GM19324 (cell line): Measurements from ENCODE around the gene CCNG2.

Source experiments
- ATAC-seq: cut with Tn5 transposase; IDR thresholded peaks from one replicate; pipeline ENCODE4 v1.9.1; 2021; ENCODE audit warnings: mild to moderate bottlenecking, moderate library complexity; ENCODE audit not compliant: unreplicated experiment, low FRiP score

CCNG2 gene

DNA sequence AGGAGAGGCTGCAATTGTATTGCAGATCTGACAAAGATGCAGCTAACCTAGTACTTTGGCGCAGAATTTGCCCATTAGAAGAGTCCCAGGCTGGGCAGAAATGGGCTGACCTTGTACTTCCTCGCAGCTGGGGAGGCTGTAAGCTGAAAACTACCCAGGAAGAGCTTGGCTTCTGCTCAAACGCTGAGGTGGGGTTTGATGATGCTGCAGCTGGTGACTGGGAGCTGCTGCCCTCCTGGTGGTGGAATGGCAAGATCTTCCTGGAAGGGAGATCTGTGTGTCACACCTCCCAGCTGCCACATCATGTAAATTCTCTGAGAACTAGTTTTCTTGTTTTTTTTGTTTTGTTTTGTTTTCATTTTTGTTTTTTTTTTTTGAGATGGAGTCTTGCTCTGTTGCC lies 17.4 kb downstream of the CCNG2 start:
- ATAC-seq: no peak

- ATAC-seq: no peak
These were observed 18.2 kb downstream of the CCNG2 start for GRCh38 chr4:77175201-77175611.

- no peak for ATAC-seq
These were observed 19.6 kb downstream of the CCNG2 start for GRCh38 chr4:77176640-77177039.

DNA sequence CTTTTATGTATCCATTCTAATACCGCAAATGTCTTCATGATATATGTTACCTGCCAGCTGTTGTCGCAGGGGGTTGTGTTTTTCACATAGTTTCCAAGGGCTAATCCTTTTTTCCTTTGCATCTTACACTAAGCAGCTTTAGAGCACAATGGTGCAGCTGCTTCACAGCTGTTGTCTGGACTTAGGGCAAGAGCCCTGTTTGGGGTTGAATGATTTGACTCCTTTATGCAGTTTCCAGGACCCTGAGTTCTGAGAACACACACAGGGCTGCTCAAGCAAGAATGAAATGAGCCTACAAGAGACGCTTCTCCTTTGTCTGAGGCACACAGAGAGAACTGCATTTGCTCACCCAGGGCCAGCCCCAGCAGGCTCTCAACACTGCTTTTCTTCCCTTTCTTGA lies 20.2 kb downstream of the CCNG2 start:
- ATAC-seq: no peak

GRCh38 chr4:77178560-77178959 lies 21.6 kb downstream of the CCNG2 start:
- no peak for ATAC-seq

DNA sequence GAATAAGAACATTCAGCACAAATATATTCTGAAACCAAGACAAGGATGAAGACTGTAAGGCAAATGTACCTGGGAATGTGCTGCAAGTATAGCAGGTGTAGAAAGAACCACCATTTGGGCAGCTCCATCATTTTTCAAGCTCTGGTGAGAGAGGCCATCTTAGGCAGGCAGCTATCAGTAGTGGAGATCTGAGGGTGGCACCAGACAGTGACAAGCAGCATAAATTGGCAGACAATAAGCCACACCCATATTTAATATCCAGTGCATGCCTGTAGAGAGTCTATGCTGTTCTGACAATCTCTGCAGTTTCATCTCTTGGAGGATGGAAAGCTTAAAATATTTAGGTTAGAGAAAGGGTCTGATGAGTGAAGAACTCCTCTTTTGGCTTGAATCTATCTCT lies 22.5 kb downstream of the CCNG2 start:
- ATAC-seq: no peak

DNA sequence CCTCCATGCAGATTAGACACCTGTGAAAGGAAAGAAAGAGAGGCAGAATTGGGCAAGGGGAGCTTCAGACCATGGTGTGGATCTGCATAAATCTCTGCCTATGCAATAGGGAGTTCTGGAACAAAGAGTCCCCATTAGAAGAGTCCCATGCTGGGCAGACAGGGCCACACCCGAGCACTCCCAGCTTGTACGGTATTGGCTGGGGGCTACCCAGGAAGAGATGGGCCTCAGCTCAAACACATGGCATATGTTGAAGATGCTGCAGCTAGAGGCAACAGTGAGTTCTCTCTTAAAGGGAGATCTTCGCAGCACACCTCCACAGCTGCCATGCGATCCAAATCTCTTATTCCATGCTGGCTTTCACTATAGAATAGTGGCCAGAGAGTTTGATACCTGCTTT lies 24.7 kb downstream of the CCNG2 start:
- no peak for ATAC-seq

DNA sequence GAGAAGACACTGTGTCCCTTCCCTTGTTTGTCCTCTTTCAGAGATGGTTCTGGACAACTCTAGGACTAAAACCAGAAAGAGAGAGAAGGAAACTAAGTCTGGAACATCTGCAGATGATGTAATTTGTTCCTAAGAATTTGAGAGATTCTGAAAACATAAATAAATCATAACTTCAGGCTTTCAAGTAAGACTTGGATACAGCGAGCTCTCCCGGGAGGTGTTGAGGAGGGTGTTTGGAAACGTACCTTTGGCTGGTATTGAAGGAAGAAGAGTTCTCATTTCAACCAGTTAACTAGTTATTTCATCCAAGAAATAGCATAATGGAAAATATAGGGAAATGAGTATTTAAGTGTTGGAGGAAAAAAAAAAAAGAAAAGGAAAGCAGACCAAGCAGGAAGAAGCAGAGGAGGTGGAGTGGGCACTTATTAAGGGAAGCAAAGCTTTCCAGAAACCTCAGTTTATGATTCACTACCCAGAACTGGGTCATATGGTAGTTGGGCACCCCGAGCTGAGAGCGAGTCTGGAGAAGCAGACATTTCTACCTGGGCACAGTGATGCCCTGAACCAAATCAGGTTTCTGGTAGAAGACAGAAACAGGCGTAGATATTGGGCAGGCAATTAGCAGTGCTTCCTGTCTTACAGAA lies 26.9 kb downstream of the CCNG2 start:
- ATAC-seq: no peak

DNA sequence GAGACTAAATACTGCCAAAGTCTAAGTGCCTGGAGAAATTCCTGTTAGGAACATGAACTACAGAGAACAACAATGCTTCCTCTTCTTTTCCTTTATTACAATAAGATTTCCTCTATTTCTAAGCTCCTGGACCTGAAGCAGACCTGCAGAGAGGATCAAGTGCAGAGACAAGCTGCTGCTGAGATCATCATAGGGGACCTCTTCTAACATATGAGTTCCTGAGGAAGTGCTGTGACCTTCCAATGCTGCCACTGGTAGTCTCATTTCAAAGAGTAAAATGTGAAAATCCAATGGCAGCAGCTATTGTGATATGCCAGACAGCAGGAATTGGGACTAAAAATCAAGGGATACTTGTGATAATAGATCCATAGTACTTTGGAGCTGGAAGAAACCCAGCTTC lies 28.0 kb downstream of the CCNG2 start:
- ATAC-seq: no peak

GRCh38 chr4:77185686-77186085 lies 28.7 kb downstream of the CCNG2 start:
- ATAC-seq: no peak

- ATAC-seq: no peak
These were observed 30.3 kb downstream of the CCNG2 start for GRCh38 chr4:77187322-77187721.

DNA sequence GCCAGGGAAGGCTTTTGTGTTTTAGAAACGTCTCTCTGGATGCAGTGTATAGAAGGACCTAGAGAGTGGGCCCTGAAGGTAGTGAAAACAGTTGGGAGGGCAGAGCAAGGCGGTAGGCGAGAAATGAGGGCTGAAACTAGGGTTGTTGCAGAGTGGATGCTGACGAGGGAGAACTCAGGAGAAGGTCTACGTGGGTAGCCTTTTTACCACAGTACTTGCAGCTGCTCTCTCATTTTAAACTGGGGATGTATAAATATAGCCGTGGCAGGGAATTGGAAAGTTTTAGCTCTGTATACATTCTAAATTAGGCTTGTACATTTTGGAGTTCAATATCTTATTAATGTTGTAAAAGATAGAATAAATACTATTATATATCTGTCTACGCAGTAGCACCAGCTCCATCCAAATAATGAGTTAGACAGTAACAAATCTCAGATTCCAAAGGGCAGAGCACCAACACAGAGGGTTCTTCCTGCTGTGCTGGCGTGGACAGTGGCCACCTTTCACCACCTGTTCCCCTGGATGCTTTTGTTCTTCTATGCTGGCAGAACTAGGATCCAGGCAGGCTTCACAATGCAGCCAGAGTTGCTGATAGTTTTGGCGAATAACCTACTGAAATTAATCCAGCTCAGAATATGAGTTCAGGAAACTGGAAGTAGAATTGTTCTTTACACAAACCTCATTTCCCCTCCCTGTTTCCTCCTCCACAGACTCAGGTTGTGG lies 31.7 kb downstream of the CCNG2 start:
- ATAC-seq: no peak

DNA sequence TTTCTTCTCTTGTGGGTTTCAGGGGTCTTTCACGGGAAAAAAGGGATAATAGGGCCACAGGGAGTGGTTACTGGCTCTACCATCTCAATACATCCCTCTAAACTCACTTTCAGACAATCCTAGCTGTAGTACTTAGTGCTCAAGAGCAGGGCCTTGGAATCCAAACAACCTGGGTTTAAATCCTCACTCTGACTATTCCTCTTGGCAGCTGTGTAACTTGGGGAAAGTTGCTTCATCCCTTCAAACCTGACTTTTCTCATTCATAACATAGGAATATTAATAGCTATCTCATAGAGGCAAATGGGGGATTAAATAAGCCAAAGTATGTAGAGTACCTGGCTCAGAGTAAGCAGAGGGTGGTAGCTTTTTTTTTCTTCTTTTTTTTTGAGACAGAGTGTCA lies 32.4 kb downstream of the CCNG2 start:
- ATAC-seq: no peak

DNA sequence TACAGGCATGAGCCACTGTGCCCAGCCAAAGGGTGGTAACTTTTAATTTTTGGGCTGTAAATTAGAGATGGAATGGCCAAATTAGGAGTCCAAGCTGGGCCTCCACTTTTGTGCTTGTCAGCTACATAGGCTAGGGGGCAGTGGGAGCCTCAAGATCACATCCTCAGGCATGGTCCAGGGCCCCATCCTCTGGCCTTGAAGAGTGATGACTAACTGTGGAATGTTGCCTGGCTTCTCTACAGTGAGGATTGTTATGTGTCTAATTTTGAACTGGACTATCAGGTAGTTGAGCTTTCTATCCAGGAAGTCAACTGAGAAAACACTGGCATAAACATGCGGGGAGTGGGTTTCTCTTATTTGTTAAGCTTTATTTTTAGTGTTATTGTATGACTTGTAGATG lies 33.0 kb downstream of the CCNG2 start:
- ATAC-seq: no peak

GRCh38 chr4:77193046-77193445 lies 36.0 kb downstream of the CCNG2 start:
- ATAC-seq: no peak

DNA sequence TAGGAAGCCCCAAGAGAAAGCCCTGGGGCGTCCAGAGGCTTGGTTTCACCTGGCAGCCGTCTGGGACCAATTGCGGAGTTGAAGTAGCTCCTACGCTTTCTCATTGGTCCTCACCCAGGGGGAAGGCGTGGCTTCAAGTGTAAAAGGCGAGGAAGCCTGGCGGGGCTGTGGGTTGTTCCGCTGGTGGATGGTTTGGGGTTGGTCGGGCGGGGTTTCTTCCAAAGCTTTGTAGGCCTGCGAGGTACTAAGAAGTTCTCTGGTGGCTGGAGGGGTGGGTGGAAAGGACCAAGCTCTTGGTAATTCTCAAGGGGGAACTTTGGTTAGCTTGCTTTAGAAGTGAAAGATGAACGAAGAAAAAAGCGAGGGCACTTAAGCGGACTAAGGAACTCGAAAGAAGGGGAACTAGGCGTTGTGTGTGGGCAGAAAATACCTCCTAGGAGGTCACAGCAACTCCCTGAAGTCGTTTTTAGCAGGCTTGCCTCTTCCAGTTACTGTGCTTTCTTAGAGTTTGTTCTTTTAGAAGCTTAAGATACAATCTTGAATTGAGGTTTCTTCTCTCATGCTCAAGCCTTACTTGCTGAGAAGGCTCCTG lies 36.6 kb downstream of the CCNG2 start:
- peak; percentile 96 for ATAC-seq

DNA sequence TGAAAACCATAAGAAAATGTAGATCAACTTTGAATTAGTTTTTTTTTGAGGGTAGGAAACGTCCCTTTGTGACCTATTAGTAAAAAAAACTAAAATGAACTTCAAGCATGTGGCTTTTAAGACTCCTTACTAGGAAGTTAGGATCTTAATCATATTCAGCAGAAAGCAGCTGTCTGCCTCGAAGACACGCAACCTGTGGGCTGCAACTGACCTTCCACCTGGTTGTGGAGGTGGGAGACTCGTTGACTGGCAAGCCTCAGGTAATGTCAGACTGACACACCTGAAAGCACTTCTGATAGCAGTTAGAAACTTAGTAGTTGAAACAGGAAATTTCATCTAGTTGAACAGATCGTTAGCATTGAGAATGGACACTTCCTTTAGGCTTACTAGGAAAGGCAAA lies 37.4 kb downstream of the CCNG2 start:
- no peak for ATAC-seq

- ATAC-seq: no peak
These were observed 38.0 kb downstream of the CCNG2 start for GRCh38 chr4:77194989-77195388.

- peak; percentile 37 for ATAC-seq
These were observed 39.9 kb downstream of the CCNG2 start for GRCh38 chr4:77196866-77197265.

DNA sequence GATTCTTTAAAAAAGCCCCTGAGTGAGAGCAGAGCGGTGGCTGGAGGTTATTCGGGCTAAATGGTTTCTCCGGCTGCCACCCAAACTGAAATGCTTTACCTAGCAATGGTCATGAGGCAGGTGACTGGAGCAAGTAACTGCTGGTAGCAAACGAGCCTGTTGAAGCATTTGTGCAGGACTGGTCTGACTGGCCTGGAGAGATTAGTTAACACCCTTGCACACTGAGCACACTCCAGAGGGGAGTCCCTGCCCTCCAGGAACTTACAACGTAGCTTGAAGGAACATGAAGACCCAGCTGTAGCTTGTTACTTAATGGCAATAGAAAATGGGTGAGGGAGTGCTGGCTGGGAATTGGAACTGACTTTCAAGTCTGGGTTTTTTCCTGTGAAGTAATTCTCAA lies 40.4 kb downstream of the CCNG2 start:
- no peak for ATAC-seq

- no peak for ATAC-seq
These were observed 40.8 kb downstream of the CCNG2 start for GRCh38 chr4:77197831-77198230.

DNA sequence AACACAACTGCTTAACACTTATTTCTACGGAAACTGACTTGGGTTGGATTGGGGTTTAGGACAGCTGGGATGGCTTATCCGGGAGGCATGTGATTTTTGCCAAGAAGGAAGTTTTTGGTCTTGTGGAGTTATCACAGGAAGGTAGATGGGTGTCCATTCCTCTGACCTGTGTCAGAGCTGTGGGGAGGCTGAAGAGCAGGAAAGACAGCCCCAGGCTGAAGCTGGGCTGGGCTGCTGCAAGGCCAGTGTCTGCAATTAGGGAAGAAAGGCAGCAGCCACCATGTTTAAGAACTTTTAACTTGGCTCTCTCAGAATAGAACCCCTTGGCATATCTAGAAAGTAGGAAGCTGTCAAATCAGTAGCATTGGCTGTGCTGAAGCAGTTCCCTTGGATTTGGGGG lies 42.3 kb downstream of the CCNG2 start:
- ATAC-seq: no peak
